ENCODE measurements around the gene COPRS. TPM values are rescaled to one million over a fixed set of nuclear protein-coding genes. Genes with fewer than 3 reads are reported as not detected.

The COPRS gene
- total and polyA plus RNA-seq, 2 of the 13 experiments (the other 11 are each of a cell fraction or from before 2014, with no cell fraction given), result 22.7 to 93.8 TPM

GRCh38 chr17:31803494-31804213 lies 55.4 kb downstream of the COPRS start (continued):
- no peak; the same call in 1 of the 2 replicates for TF ChIP-seq BRF2 (CRISPR knock-in tag; IDR thresholded peaks at IDR 0.05)
- TF ChIP-seq CCDC6 (CRISPR knock-in tag; IDR thresholded peaks at IDR 0.05), result peak; percentile 58; the same call in 1 of the 2 replicates
- 0 out of 2 replicates have a peak, but pooled peaks have one; percentile 8 for TF ChIP-seq ZNF121 (CRISPR knock-in tag; IDR thresholded peaks at IDR 0.05)
- peak; percentile 99 for TF ChIP-seq ZNF18 (CRISPR knock-in tag; IDR thresholded peaks at IDR 0.05; ENCODE audit: insufficient replicate concordance)
- peak; percentile 98 for TF ChIP-seq HNF4G (IDR thresholded peaks at IDR 0.05; ENCODE audit: borderline replicate concordance, low read depth, low read length)
- peak; percentile 98; the same call in 1 of the 2 replicates for TF ChIP-seq HNF4G (CRISPR knock-in tag; IDR thresholded peaks at IDR 0.05; ENCODE audit: borderline replicate concordance, low read depth)
- TF ChIP-seq, protein P1, sequence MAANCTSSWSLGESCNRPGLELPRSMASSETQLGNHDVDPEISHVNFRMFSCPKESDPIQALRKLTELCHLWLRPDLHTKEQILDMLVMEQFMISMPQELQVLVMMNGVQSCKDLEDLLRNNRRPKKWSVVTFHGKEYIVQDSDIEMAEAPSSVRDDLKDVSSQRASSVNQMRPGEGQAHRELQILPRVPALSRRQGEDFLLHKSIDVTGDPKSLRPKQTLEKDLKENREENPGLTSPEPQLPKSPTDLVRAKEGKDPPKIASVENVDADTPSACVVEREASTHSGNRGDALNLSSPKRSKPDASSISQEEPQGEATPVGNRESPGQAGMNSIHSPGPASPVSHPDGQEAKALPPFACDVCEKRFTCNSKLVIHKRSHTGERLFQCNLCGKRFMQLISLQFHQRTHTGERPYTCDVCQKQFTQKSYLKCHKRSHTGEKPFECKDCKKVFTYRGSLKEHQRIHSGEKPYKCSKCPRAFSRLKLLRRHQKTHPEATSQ (CRISPR knock-in tag; IDR thresholded peaks at IDR 0.05; ENCODE audit: borderline replicate concordance), result peak; percentile 43; the same call in 1 of the 2 replicates
- peak; percentile 82 for TF ChIP-seq ATF1 (CRISPR knock-in tag; IDR thresholded peaks at IDR 0.05)
- TF ChIP-seq ZNF629 (CRISPR knock-in tag; conservative IDR thresholded peaks at IDR 0.05), result peak; percentile 81
- peak; percentile 82 for TF ChIP-seq ZKSCAN8 (CRISPR knock-in tag; IDR thresholded peaks at IDR 0.05; ENCODE audit: borderline replicate concordance)
- TF ChIP-seq ZNF564 (CRISPR knock-in tag; IDR thresholded peaks at IDR 0.05), result peak; percentile 65
- no peak; the same call in 1 of the 2 replicates for TF ChIP-seq JDP2 (CRISPR knock-in tag; IDR thresholded peaks at IDR 0.05; ENCODE audit: borderline replicate concordance)
- TF ChIP-seq ZBTB20 (CRISPR knock-in tag; IDR thresholded peaks at IDR 0.05; ENCODE audit: borderline replicate concordance, low read depth), result peak; percentile 89; the same call in 1 of the 2 replicates
- TF ChIP-seq PPARG (CRISPR knock-in tag; conservative IDR thresholded peaks at IDR 0.05), result peak; percentile 91
- TF ChIP-seq TBX3 (IDR thresholded peaks at IDR 0.05; ENCODE audit: borderline replicate concordance), result peak; percentile 95
- TF ChIP-seq PHF21A (CRISPR knock-in tag; IDR thresholded peaks at IDR 0.05), result peak; percentile 90
- TF ChIP-seq NFE2L1 (CRISPR knock-in tag; IDR thresholded peaks at IDR 0.05; ENCODE audit: borderline replicate concordance), result no peak
- peak; percentile 81; the same call in 1 of the 2 replicates for TF ChIP-seq ZNF709 (CRISPR knock-in tag; IDR thresholded peaks at IDR 0.05)
- TF ChIP-seq ZNF354B (CRISPR knock-in tag; IDR thresholded peaks at IDR 0.05), result no peak
- no peak for TF ChIP-seq ZNF737 (CRISPR knock-in tag; IDR thresholded peaks at IDR 0.05; ENCODE audit: borderline replicate concordance)
- TF ChIP-seq, protein P2, sequence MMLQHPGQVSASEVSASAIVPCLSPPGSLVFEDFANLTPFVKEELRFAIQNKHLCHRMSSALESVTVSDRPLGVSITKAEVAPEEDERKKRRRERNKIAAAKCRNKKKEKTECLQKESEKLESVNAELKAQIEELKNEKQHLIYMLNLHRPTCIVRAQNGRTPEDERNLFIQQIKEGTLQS (CRISPR knock-in tag; IDR thresholded peaks at IDR 0.05), result peak; percentile 60; the same call in 1 of the 2 replicates
- TF ChIP-seq SMARCE1 (IDR thresholded peaks at IDR 0.05; ENCODE audit: borderline replicate concordance), result no peak
- TF ChIP-seq TBX2 (CRISPR knock-in tag; IDR thresholded peaks at IDR 0.05; ENCODE audit: borderline replicate concordance), result peak; percentile 100
- TF ChIP-seq ZNF362 (CRISPR knock-in tag; IDR thresholded peaks at IDR 0.05; ENCODE audit: borderline replicate concordance), result peak; percentile 95

Measured in HepG2 (cell line).